ENCODE results near the gene SLC1A2.

SLC1A2 gene

GRCh38 chr11:35302398-35302797, 117.0 kb downstream of the SLC1A2 start:
- DNase-seq (ENCODE audit: low spot score), result no peak

GRCh38 chr11:35298369-35298768, 121.0 kb downstream of the SLC1A2 start:
- no peak for DNase-seq (ENCODE audit: low spot score)

- no peak for DNase-seq (ENCODE audit: low spot score)
Observed at GRCh38 chr11:35295751-35296150, 123.6 kb downstream of the SLC1A2 start.

GRCh38 chr11:35293699-35294098, 125.7 kb downstream of the SLC1A2 start:
- DNase-seq (ENCODE audit: low spot score), result no peak

GRCh38 chr11:35293035-35293434, 126.3 kb downstream of the SLC1A2 start:
- no peak for DNase-seq (ENCODE audit: low spot score)

- DNase-seq (ENCODE audit: low spot score), result no peak
Observed at GRCh38 chr11:35292279-35292678, 127.1 kb downstream of the SLC1A2 start.

- no peak for DNase-seq (ENCODE audit: low spot score)
Observed at GRCh38 chr11:35290876-35291275, 128.5 kb downstream of the SLC1A2 start.

- no peak for DNase-seq (ENCODE audit: low spot score)
Observed at GRCh38 chr11:35289821-35290220, 129.5 kb downstream of the SLC1A2 start.

- no peak for DNase-seq (ENCODE audit: low spot score)
Observed at GRCh38 chr11:35288817-35289541, 130.4 kb downstream of the SLC1A2 start.

GRCh38 chr11:35288309-35288708, 131.0 kb downstream of the SLC1A2 start:
- no peak for DNase-seq (ENCODE audit: low spot score)

- no peak for DNase-seq (ENCODE audit: low spot score)
Observed at GRCh38 chr11:35287344-35287890, 131.9 kb downstream of the SLC1A2 start.

GRCh38 chr11:35286126-35286525, 133.2 kb downstream of the SLC1A2 start:
- no peak for DNase-seq (ENCODE audit: low spot score)

- no peak for DNase-seq (ENCODE audit: low spot score)
Observed at GRCh38 chr11:35285471-35285870, 133.9 kb downstream of the SLC1A2 start.

- DNase-seq (ENCODE audit: low spot score), result no peak
Observed at GRCh38 chr11:35282221-35282882, 137.0 kb downstream of the SLC1A2 start.

- no peak for DNase-seq (ENCODE audit: low spot score)
Observed at GRCh38 chr11:35281169-35281688, 138.1 kb downstream of the SLC1A2 start.

GRCh38 chr11:35280727-35281126, 138.6 kb downstream of the SLC1A2 start:
- no peak for DNase-seq (ENCODE audit: low spot score)

- no peak for DNase-seq (ENCODE audit: low spot score)
Observed at GRCh38 chr11:35277827-35278226, 141.5 kb downstream of the SLC1A2 start.

GRCh38 chr11:35276396-35277145, 142.8 kb downstream of the SLC1A2 start:
- DNase-seq (ENCODE audit: low spot score), result no peak

- DNase-seq (ENCODE audit: low spot score), result no peak
Observed at GRCh38 chr11:35275786-35276170, 143.6 kb downstream of the SLC1A2 start.

GRCh38 chr11:35274909-35275785, 144.2 kb downstream of the SLC1A2 start:
- DNase-seq (ENCODE audit: low spot score), result no peak

GRCh38 chr11:35272391-35272902, 146.9 kb downstream of the SLC1A2 start:
- no peak for DNase-seq (ENCODE audit: low spot score)

Measured in RKO (cell line).